Stimulated activated CD8-positive, alpha-beta memory T cell treated with anti-CD3 and anti-CD28 coated beads, Interleukin-12 subunit alpha, Interleukin-12 subunit beta, amount 100 ng/mL, for 24 hours (primary cell): ENCODE measurements around the gene FFAR3.

Experiments
- DNase-seq: peaks from one replicate; pipeline ENCODE4 v3.0.0-alpha.2; 2020; ENCODE audit errors: extremely low read depth

FFAR3 gene

DNA sequence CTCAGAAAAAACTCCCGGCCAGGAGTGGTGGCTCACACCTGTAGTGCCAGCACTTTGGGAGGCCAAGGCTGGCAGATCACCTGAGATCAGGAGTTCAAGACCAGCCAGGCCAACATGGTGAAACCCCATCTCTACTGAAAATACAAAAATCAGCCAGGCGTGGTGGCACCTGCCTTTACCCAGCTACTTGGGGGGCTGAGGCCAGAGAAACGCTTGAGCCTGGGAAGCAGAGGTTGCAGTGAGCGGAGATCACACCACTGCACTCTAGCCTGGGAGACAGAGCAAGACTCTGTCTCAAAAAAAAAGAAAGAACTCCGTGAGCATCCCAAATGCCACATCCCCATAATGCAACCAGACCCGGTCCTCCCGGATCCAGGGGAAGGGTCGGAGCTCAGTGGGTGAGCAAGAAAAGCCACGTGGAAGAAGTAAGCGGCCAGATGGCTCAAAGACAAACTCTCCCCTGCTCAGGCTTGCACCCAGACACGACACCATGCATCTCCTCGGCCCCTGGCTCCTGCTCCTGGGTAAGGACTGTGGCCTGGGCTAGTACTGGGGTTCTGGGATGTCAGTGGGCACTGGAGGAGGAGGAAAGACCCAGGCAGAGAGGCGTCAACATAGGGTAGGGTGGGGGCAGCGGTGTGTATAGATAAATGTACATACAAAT lies 26.6 kb upstream of the FFAR3 start:
- no peak for DNase-seq

DNA sequence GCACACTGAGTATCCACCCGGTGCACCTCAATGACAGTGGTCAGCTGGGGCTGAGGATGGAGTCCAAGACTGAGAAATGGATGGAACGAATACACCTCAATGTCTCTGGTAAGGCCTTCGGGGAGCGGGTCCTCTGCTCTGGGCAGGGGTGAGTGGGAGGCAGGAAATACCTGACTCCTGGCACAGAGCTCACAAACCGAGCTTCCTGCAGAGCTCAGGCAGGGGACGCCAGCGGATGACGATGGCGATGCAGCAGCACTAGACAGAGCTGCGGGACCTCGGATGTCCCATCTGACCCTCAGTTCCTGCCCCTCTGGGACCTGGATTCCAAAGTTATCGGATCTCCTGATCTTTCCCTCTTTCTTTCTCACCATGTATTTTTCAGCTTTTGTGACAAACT lies 25.4 kb upstream of the FFAR3 start:
- DNase-seq = no peak

DNA sequence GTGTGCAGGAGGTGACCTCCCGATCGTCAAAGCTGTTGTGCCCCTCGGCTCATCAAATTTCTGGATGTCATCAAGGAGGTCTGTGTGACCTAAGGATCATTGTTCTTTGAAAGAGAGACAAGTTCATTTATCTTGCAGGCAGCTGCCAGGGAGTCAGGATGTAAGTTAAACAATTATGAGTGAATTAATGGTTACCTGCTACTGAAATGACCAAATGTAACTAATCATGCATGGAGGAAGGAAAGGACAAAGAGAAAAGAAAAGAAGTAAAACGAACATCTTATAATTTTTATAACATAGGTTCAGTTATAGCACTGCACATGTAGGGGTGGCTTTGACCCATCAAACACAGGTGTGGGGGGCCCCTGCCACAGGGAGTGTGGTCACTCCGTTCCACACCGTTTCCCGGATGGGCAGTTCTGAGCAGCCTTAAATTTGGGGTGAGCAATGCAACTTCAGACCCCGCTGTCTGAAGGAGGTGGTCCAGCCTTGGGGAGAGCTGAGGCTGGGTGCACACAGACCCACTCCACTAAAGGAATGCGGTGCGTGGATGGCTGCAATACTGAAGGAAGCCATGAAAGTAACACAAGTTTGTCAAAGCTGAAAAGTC lies 24.0 kb upstream of the FFAR3 start:
- DNase-seq = no peak

DNA sequence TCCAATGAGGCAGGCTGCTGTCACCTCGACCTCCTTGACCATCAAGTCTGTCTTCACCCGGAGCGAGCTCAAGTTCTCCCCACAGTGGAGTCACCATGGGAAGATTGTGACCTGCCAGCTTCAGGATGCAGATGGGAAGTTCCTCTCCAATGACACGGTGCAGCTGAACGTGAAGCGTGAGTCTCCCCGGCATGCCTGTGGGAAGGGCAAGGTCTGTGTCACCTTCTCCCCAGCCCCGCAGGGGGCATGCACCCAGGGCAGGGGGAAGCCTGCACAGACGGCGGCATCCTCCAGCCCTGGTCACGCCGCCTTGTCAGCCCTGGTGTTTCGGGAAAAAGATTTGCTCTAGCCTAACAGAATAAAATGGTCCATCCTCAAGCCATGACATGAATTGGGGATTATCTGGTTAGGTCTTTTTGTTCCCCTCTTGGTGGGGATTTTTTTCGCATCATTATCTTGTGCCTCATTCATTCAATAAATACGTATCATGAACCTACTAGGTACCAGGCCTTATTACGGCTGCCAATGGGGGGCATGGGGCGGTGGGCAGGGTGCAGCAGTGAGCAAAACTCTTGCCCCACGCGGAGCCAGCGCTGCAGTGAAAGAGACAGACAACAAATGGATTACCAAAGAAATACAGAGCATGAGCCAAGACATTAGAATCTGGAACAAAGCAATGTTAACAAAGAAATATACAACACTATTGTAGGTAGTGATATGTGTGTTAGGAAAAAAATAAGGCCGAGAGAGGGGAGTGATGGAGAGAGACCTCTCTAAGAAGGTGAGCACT lies 21.9 kb upstream of the FFAR3 start:
- no peak for DNase-seq

DNA sequence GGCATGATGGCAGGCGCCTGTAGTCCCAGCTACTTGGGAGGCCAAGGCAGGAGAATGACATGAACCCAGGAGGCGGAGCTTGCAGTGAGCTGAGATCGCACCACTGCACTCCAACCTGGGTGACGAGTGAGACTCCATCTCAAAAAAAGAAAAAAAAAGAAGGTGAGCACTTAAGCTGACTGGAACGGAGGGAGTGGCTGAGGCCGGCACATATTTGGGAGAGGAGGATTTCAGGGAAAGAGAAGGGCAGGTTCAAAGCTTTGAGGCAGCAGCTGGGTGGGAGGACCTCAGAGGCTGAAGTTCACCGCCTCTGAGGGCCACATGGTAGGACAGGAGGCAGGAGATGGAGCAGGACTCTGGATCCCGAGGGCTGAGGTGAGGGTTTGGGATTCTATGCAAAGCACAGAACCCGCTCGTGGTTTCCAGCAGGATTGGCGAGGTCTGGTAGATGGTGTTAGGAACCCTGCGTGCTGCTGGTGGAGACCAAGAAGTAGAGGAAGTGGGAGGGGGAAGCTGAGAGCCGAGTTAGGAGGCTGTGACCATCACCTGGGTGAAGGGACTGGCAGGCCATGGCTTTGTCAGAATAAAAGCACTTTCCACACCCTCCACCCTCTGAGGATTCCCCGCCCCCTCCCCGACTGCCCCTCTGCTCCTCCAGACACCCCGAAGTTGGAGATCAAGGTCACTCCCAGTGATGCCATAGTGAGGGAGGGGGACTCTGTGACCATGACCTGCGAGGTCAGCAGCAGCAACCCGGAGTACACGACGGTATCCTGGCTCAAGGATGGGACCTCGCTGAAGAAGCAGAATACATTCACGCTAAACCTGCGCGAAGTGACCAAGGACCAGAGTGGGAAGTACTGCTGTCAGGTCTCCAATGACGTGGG lies 20.9 kb upstream of the FFAR3 start:
- DNase-seq = no peak

DNA sequence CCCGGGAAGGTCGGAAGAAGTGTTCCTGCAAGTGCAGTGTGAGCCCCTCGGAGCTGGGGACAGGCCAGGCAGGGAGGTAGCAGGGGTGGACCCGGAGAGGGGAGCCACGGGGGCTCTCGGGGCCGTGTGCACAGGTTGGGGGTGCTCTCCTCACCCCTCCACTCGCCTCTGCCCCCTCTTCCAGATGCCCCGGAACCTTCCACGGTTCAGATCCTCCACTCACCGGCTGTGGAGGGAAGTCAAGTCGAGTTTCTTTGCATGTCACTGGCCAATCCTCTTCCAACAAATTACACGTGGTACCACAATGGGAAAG lies 20.3 kb upstream of the FFAR3 start:
- DNase-seq = no peak

DNA sequence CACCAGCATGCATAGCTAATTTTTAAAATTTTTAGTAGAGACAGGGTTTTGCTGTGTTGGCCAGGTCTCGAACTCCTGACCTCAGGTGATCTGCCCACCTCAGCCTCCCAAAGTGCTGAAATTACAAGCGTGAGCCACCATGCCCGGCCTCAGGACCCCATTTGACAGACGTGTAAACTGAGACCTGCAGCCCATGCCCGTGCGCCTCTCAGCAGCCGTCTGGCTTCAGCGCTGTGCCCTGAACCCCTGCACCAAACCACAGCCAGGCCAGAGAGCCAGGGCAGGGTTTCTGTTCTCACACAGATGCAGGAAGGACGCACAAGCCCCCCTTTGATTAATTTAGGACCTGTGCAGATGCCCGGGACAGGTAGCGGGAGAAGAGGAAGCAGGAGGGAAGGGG lies 17.8 kb upstream of the FFAR3 start:
- no peak for DNase-seq

DNA sequence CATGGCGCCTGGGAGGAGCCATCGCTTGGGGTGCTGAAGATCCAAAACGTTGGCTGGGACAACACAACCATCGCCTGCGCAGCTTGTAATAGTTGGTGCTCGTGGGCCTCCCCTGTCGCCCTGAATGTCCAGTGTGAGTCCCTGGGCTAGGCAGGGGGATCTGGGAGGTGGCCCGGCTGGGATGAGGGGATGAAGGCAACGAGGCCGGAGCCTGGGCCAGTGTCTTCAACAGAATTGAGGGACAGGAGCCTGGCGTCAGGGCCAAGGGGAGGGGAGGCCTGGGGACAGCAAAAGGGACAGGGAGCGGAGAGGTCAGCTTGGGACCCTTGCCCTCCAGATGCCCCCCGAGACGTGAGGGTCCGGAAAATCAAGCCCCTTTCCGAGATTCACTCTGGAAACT lies 17.3 kb upstream of the FFAR3 start:
- no peak for DNase-seq

DNA sequence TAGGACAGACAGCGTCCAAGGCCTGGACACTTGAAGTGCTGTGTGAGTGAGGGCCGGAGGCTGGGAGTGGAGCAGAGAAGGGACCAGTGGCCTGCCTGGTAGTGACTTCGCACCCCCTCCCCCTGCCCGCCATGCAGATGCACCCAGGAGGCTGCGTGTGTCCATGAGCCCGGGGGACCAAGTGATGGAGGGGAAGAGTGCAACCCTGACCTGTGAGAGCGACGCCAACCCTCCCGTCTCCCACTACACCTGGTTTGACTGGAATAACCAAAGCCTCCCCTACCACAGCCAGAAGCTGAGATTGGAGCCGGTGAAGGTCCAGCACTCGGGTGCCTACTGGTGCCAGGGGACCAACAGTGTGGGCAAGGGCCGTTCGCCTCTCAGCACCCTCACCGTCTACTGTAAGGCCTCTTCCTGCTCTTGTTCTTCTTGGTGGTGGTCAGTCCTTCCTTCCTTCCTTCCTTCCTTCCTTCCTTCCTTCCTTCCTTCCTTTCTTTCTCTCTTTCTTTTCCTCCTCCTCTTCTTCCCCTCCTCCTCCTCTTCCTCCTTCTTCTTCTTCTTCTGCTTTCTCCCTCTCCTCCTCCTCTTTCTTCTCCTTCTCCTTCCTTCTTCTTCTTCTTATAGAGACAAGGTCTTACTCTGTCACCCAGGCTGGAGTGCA lies 16.6 kb upstream of the FFAR3 start:
- no peak for DNase-seq

DNA sequence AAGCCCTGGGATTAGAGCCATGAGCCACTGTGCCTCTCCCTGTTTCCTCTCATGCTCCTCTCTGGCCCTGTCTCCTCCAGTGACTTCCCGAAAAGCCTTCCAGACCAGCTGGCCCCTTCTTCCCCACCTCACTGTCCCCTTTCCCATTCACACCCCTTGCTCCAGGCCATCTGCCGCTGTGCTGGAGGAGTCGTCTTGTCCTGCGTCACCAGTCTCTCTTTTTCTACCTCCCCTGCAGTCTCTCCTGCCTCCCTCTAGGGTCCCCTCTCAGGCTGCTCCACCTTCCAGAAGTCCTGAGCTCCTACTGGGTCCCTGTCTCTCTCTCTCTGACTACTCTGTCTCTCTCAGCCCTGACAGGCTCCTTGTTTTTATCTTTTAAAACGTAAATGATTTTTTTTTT lies 15.8 kb upstream of the FFAR3 start:
- no peak for DNase-seq

DNA sequence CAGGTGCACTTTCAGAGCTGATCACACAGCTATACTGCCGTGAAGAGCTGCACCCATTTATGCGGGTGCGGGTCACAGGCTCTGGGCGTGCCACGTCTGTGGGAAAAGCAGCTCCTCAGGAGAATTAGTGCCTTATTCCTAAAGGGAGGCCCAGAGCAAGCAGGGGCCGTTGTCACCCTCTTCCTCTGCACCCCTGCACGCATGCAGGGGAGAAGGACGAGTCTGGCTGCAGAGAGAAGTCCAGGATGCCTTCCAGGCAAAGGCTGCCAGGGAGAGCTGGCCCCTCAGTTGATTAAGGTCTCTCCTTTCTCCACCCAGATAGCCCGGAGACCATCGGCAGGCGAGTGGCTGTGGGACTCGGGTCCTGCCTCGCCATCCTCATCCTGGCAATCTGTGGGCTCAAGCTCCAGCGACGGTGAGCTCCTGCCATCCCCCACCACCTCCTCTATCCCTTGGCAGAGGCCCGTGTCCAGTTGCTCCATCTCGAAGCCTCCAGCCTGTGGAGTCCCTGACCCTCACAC lies 13.7 kb upstream of the FFAR3 start:
- DNase-seq = no peak

DNA sequence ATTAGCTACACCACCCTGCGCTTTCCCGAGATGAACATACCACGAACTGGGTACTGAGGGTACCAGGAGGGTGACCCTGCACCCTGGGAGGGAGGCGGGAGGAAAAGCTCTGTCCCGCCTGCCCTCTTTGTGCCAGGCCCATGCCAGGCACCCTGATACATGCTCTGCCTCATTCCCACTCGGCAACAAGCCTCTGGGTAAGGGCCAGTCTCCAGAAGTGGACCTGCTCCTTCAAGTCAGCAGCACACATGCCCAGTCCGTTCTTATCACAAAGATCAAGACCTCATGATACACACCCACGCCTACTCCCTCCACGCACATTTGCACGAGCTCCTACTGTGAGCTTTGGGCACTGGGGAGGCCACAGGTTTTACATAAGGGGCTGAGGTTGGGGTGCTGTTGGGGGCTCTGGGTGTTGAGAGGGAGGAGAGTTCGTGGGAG lies 12.6 kb upstream of the FFAR3 start:
- DNase-seq = no peak

DNA sequence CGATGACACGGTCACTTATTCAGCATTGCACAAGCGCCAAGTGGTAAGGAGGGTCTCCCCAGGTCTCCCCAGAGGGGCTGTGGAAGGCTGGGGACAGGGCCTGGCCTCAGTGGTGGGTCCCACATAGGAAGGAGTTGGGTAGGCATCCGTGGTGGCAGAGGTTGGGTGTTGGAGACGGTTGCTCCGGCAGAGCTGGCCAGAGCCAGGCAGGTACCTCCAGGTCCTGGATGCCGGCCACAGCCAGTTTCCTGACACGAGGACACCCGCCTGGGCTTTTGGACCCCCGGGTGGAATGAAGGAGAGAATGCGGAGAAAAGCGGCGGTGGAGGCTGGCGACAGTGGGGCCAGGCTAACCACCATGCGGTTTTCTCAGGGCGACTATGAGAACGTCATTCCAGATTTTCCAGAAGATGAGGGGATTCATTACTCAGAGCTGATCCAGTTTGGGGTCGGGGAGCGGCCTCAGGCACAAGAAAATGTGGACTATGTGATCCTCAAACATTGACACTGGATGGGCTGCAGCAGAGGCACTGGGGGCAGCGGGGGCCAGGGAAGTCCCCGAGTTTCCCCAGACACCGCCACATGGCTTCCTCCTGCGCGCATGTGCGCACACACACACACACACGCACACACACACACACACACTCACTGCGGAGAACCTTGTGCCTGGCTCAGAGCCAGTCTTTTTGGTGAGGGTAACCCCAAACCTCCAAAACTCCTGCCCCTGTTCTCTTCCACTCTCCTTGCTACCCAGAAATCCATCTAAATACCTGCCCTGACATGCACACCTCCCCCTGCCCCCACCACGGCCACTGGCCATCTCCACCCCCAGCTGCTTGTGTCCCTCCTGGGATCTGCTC lies 11.8 kb upstream of the FFAR3 start:
- DNase-seq = no peak

DNA sequence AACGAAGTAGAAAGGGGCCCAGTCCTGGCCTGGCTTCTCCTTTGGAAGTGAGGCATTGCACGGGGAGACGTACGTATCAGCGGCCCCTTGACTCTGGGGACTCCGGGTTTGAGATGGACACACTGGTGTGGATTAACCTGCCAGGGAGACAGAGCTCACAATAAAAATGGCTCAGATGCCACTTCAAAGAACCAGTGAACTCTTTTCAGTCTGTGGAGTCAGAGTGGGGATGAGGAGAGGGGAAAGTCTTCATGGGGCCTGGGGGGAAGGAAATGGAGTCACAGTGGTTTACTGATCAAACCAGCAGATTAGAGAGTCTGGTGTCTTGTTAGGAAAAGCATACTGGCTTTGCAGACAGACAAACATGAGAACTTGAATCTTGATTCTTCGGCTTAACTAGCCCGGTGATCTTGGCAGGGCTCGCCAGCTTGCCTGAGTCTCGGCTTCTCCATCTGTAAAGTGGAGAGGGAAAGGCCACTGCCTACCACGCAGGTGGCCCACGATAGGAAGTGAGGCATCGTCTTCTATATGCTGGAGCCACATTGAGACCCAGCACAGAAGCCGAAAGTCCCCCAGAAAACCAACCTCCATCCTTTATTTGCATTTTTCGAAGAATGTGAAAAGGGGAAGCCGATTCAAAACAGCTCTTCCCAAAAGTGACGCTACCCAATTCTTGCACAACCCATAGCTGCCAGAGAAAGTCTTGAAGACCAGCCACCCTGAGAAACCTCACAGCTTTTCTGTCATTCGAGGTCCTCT lies 10.9 kb upstream of the FFAR3 start, which contains the start of gene FFAR1:
FFAR1 (plus strand) TSS at position 732 of the 759 bp plus-strand sequence. CDS start 3,650 bp downstream, outside the sequence.
- DNase-seq = no peak

DNA sequence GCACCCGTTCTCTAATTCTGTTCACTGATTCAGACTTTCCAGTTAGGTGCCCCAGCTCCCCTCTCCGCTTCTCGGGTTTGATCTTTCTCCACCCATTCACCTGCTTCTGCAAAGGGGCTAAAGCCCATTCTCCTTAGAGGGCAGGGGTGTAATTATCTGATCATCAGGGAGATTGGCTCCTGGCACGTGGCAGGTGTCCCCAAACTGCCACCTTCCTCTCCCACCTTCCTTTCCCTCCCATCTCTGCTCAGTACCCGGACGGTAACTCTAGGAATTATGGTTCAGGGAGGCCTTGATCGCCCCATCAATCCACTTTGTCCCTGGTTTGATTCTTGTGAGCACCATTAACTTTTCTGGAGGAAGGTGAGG lies 10.3 kb upstream of the FFAR3 start:
- DNase-seq = no peak

DNA sequence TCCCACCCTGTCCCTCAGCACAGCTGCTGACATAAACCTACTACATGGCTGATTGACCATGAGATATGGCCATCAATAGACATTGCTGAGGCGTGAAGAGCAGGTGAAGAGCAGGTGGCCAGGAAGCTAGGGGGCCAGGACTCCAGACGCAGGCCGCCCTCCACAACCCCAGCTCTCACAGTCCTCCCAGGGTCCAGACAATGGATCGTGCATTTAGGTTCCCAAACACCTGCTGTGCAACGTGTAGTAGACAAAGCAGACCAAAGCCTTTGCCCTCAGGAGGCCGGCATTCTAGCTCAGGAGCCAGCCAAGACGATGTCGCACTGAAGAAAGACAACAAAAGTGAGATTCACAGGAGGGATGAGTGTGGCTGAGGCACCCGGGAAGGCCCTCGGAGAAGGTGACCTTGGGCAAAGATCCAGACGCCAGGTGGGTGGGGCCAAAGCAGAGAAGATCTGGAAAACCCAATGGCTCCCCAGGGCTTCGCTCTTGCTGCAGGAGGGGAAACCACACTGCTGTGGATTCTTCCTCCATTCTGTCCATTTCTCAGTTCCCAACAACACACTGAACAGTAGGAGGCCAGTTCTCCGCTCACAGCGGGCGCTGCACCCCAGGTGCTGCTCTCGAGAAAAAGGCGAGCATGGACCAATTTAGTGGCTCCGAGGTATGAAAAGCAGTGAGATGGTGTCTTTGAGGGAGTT lies 9.2 kb upstream of the FFAR3 start:
- DNase-seq = no peak

DNA sequence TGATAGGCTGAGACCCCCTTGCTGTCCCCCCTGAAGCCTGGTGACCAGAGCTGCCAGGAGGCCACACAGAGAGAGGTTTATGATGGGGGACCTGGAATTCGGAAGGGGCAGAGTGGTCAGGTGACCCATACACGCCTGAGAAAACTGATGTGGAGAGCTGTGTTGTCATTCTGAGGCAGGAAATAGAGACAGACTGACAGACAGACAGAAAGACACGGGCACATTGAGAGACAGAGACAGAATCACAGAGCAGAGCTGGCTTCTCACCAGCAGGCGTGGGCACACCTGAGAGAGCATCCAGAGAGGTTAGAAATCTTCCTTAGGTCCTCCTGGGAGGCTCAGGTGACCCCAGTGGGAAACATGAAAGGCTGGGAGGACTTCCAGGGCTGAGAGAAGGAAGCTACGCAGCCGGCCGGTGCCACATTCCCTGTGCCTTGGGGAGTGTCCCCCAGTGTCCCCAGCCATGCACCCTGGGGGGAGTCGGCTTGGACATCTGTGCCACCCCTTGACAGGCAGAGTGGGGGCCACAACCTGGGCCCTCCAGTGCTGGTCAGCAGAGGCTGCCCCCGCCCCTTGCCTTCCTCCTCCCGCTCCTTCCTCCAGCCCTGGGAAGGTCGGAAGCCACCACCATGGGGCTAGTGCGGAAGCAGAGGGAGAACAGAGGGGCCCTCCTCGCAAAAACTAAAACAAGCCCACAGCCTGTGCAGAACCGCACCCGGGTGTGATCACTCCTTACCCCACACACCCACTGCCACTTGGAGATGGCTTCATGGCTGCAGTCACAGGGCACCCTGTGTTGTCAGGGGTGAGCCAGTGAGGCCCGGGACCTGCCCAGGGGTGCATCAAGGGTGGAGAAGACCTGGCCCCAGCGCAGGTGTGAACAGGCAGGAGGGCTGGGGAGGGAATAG lies 8.4 kb upstream of the FFAR3 start:
- no peak for DNase-seq

DNA sequence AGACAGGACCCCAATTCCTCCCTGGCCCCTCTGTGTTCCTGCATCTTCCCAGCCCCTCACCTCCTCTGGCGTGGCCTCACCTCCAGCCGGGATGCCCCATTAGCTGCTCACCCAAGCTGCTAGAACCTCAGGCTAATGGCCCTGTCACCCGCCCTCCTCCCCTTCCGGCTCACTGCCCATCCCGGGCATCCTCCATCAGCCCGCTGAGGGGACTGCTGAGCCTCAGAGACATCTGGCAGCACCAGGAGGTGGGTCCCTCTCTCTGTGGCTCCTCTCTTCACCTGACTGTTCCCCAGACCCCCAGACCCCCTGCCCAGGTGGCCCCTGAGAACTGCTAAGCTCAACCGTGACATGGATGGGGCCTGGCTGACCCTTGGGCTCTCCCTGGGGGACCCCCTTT lies 7.7 kb upstream of the FFAR3 start:
- DNase-seq = no peak
